Activated CD8-positive, alpha-beta memory T cell treated with anti-CD3 and anti-CD28 coated beads for 1 hour (primary cell): ENCODE results near the gene SETD4.
"Not testable (repeated sequence)": the region's sequence is repeated elsewhere in the genome, so short reads cannot be mapped to it uniquely, and the experiment has no call there.

ENCODE experiments used
- DNase-seq, 2 donors: peaks; one replicate each; pipeline ENCODE4 v3.0.0-alpha.2; 2020; ENCODE audit warnings: low read depth in 1 of 2; ENCODE audit errors: extremely low read depth in 1 of 2

The SETD4 gene

GRCh38 chr21:36079010-36079649 is 18.8 kb upstream of the SETD4 start:
- no peak for DNase-seq

- no peak for DNase-seq
Observed at GRCh38 chr21:36077758-36078157, 17.4 kb upstream of the SETD4 start.

DNA sequence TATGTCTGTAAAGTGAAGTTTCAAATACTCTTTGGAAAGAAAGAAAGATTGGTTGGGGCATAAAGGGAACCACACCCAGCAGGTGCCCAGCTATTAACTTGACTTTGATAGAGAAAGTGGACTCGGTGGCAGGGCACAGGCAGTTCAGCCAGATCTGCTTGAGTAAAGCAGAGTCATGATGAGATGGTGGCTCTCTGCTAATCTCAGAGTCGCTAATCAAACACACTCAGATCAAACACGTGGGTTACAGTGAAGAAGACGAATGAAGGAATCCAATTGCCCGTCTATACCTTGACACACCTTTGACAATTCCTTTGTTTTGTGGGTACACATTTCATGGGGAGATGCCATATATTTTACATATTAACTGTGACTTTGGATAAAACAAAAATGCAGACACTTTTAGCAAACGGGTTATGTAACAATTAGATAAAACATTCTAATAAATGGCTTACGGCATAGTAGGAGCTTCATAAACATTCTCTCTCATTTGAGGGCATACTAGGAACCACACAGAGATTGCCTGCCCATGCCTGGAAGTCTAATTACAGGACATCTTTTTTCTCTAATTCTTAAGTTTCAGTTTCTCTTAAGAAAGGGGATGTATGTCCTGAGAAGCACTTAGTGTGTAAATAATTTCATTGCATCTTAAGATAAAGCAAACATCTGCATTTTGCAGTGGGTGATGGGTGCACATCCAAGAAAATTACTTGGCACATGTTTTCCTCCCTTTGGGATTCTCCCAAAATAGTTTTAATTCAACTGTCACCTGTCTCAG is 16.7 kb upstream of the SETD4 start:
- no peak for DNase-seq

DNA sequence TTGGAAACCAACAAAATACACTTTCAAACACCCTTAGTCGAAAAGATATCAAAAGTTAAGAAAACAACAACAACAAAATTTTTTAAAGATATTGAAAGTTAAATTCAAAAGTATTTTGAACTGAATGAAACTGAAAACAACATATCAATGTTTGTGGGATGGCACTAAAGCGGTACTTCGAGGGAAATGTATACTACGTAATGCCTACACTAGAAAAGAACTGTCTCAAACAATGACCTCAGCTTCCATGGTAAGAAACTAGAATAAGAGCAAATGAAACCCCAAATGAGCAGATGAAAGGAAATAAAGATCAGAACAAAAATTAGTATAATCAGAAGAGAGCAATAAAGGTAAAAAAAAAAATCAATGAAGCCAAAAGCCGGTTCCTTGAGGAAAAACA is 15.6 kb upstream of the SETD4 start:
- no peak for DNase-seq

DNA sequence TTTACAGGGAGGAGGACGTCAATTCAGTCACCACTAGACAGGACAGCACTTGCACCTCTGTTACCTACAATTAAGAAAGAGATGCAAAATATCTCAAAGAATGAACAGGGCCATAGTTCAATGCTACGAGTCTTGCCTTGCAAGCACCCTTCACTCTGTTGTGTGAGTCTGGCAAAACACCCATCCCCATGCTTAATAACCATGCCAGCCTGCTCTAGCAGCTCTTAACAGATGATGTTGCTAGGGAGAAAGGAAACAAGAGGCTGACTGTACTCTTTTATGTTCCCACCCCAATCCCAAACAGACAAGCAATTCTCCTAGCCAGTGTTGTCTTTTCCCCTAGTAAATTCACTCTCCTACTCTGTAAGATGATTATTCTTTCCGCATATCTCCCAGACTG is 14.8 kb upstream of the SETD4 start:
- no peak for DNase-seq

DNA sequence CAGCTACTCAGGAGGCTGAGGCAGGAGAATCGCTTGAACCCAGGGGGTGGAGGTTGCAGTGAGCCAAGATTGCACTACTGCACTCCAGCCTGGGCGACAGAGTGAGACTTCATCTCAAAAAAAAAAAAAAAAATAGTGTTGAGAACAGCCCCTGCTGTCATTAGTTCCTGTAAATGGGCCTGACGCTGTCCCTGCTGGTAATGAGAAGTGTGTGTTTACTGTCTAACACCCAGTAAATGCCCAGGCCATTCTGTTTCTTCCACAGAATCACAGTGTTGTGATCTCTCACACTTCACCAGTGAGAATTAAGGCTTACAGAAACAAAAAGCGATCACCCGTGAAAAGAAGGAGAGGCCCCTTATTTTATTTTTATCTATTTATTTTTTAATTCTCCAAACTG is 13.6 kb upstream of the SETD4 start:
- DNase-seq = not testable (repeated sequence)

GRCh38 chr21:36073181-36073580 is 12.9 kb upstream of the SETD4 start:
- DNase-seq = no peak

GRCh38 chr21:36072453-36073162 is 12.3 kb upstream of the SETD4 start:
- DNase-seq = no peak

DNA sequence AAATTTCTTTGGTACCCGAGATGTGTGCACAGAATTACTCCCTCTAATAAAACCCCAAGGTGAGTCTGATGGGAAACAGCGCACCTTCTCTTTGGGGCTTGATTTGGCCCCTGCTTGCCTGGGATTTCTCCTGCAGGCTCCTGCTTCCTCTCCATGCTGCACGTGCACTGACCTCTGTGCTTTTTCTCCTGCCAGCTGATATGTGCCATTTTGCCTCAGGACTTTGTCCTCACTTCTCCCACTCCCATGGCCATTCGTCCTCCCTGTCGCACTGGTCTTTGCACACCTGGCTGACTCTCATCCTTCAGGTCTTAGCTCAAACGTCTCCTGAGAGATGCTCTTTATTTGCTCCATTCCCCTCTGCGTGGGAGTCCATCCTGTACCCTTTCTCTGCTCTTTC is 10.7 kb upstream of the SETD4 start:
- DNase-seq = no peak

- DNase-seq = peak; percentile 48 to 80
Observed at GRCh38 chr21:36069713-36070583, 9.6 kb upstream of the SETD4 start, which contains the start of gene CBR1. Gene CBR1 (plus strand): TSS chr21:36070024. CDS start chr21:36070116, 92 bp downstream.

DNA sequence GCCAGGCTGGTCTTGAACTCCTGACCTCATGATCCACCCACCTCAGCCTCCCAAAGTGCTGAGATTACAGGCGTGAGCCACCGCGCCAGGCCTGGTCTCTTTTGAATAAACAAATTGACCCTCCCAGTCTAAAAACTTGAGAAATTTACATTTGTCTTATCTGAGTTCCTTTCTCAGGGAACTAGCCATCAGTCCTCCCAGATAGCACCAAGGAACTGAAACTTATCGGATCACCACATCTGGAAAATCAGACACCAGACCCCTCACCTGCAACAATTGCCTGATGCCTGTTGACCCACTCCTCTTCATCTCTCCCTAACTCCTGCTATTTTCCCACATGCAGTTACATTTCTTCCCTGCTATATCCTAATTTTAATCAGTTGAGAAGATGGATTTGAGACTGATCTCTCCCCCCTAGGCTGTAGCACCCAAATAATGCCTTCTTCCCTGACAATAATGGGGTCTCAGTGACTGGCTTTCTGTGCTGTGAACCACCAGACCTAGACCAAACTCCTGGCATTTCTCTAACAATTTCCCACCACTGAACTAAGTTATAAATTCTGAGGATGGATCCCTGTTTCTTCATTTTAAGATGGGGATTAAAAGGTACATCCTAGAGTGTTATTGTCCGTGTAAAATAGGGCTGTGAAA is 8.5 kb upstream of the SETD4 start:
- DNase-seq = no peak

GRCh38 chr21:36065497-36066036 is 5.2 kb upstream of the SETD4 start:
- DNase-seq = no peak

GRCh38 chr21:36064085-36064460 is 3.7 kb upstream of the SETD4 start:
- DNase-seq = no peak

- DNase-seq = no peak
Observed at GRCh38 chr21:36063375-36064084, 3.2 kb upstream of the SETD4 start.

DNA sequence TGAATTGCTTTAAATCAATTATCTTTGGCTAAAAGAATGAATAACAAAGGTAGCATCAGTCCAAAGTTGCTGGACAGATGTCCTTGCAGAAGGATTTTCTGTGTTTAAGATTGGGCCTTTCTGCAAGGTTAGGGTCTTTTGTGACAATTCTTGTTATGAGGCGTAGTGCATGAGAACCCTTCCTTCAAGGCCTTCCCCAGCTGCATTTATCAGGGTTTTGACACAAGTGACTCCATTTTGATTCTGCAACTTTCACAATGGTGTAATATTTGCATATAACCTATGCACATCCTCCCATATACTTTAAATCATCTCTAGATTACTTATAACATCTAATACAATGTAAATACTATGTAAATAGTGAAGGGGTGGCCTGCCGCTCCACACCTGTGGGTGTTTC is 1.1 kb upstream of the SETD4 start:
- DNase-seq = no peak

DNA sequence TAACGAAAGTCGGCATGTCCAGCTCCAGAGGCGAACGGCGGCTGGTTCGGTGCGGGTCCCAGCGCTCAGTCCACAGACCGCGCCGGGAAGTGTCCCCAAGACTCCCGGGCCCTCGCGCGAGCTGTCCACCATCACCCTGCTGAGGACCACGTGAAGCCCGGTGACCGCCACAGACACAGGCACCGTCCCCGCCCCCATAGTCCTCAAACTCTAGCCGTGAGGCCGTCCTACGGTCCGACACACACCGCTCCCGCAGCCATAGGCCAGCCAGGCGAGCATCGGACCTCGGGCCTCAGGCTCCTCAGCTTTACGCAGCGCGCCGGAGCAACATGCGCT is 535 bp downstream of the SETD4 start:
- no peak for DNase-seq

GRCh38 chr21:36055551-36055950 is 4.8 kb downstream of the SETD4 start:
- DNase-seq = no peak

DNA sequence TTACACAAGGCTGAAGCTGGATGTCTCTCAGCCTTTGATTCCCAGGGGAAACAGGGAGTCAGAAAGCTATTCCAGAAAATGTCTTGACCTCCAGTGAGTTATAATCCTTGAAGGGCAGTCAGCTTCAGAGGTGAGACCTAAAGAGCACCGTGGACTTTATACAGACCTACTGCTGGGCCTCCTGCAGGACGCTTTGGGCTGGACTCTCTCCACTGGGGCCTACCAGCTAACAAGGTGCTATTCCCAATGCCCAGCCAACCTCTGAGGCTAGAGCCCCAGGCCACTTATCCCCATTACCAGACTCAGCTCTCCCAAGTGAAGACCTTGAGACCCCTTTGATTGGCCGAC is 6.6 kb downstream of the SETD4 start:
- DNase-seq = no peak

- no peak for DNase-seq
Observed at GRCh38 chr21:36052860-36053714, 7.2 kb downstream of the SETD4 start.
